ENCODE data around the gene SPAG16.

Gene SPAG16

DNA sequence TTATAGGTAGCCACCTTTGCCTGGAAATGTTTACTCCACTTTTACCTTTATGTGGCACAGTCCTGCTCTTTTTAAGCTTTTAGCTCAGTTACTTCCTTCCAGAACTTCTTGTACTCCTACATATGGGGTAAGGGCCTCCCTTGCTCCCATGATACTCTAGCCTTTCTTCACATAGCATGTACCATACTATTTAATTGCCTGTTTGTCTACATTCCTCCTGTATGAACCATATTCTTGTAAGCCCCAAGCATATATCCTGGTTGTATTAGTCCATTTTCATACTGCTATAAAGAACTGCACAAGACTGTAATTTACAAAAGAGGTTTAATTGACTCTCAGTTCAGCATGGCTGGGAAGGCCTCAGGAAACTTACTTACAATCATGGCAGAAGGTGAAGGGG, 1035.9 kb downstream of the SPAG16 start:
- no peak overlapping the region for H3K4me3 ChIP-seq (ENCODE audit: low read length)
- H3K9ac ChIP-seq (ENCODE audit: low read length) = no peak overlapping the region
- H3K4me1 ChIP-seq (ENCODE audit: control insufficient read depth, low read depth, low read length) = no peaks in the 10 kb centered on the region

GRCh38 chr2:214322662-214323061, 1038.4 kb downstream of the SPAG16 start:
- Histone ChIP-seq H2AK5ac (ENCODE audit: low read length) (no peak overlapping the region), H3K4me2 (ENCODE audit: low read length) (no peak overlapping the region), H4K8ac (ENCODE audit: low read depth, low read length) (no peak overlapping the region), H3K4me3 (ENCODE audit: low read length) (no peak overlapping the region), H3K56ac (ENCODE audit: low read length) (no peak overlapping the region), H2BK5ac (ENCODE audit: low read length) (no peak overlapping the region), H3K18ac (ENCODE audit: low read length) (no peak overlapping the region), H3K27ac (ENCODE audit: low read depth, low read length) (no peak overlapping the region), H3K27me3 (ENCODE audit: insufficient read depth, low read length, poor library complexity) (no peaks in the 10 kb centered on the region), H2BK120ac (ENCODE audit: low read depth, low read length) (no peak overlapping the region), H3K9ac (ENCODE audit: low read length) (no peak overlapping the region), H3K36me3 (ENCODE audit: control insufficient read depth, insufficient read depth, low read length) (no peaks in the 10 kb centered on the region), H3K4me1 (ENCODE audit: control insufficient read depth, low read depth, low read length) (no peaks in the 10 kb centered on the region), H3K79me2 (ENCODE audit: control insufficient read depth, insufficient read depth, low read length) (no peaks in the 10 kb centered on the region), H3K79me1 (ENCODE audit: low read length) (no peaks in the 10 kb centered on the region), H3K23ac (ENCODE audit: low read length) (no peak overlapping the region), H2BK15ac (replicated peaks; ENCODE audit: low read depth) (no peak overlapping the region), H4K5ac (ENCODE audit: low read length) (no peak overlapping the region), H3K4ac (ENCODE audit: low read depth, low read length) (no peak overlapping the region)
- no peak for DNase-seq
- WGBS (ENCODE audit: extremely low coverage, insufficient coverage, low lambda C conversion rate) = no CpG with 5 or more reads among the region's 3 CpGs

More for the DNA sequence above, 1035.9 kb downstream of the SPAG16 start:
- Histone ChIP-seq H4K5ac (ENCODE audit: low read length) (no peak overlapping the region), H2BK15ac (replicated peaks; ENCODE audit: low read depth) (no peak overlapping the region), H3K56ac (ENCODE audit: low read length) (no peak overlapping the region), H3K36me3 (ENCODE audit: control insufficient read depth, insufficient read depth, low read length) (no peaks in the 10 kb centered on the region), H3K27me3 (ENCODE audit: insufficient read depth, low read length, poor library complexity) (no peaks in the 10 kb centered on the region), H3K18ac (ENCODE audit: low read length) (no peak overlapping the region), H3K23ac (ENCODE audit: low read length) (no peak overlapping the region), H2AK5ac (ENCODE audit: low read length) (no peak overlapping the region), H4K8ac (ENCODE audit: low read depth, low read length) (no peak overlapping the region), H2BK5ac (ENCODE audit: low read length) (no peak overlapping the region), H3K79me2 (ENCODE audit: control insufficient read depth, insufficient read depth, low read length) (no peaks in the 10 kb centered on the region), H3K79me1 (ENCODE audit: low read length) (no peaks in the 10 kb centered on the region), H3K27ac (ENCODE audit: low read depth, low read length) (no peak overlapping the region), H3K4me2 (ENCODE audit: low read length) (no peak overlapping the region), H2BK120ac (ENCODE audit: low read depth, low read length) (no peak overlapping the region), H3K4ac (ENCODE audit: low read depth, low read length) (no peak overlapping the region)
- no peak for DNase-seq

- no CpG with 5 or more reads among the region's 1 CpG for WGBS (ENCODE audit: extremely low coverage, insufficient coverage, low lambda C conversion rate)
- H4K5ac ChIP-seq (ENCODE audit: low read length) = no peak overlapping the region
Measured at GRCh38 chr2:214325404-214325803, 1041.1 kb downstream of the SPAG16 start.

GRCh38 chr2:214328941-214329340, 1044.7 kb downstream of the SPAG16 start:
- no peak overlapping the region for H4K5ac ChIP-seq (ENCODE audit: low read length)
- H4K8ac ChIP-seq (ENCODE audit: low read depth, low read length) = no peak overlapping the region
- no peaks in the 10 kb centered on the region for H3K4me1 ChIP-seq (ENCODE audit: control insufficient read depth, low read depth, low read length)
- no peaks in the 10 kb centered on the region for H3K79me1 ChIP-seq (ENCODE audit: low read length)
- no peak overlapping the region for H3K27ac ChIP-seq (ENCODE audit: low read depth, low read length)
- H3K4ac ChIP-seq (ENCODE audit: low read depth, low read length) = no peak overlapping the region
- H2BK5ac ChIP-seq (ENCODE audit: low read length) = no peak overlapping the region
- H3K36me3 ChIP-seq (ENCODE audit: control insufficient read depth, insufficient read depth, low read length) = no peaks in the 10 kb centered on the region
- no peak overlapping the region for H2BK120ac ChIP-seq (ENCODE audit: low read depth, low read length)
- peak; percentile 30 for DNase-seq
- H3K9ac ChIP-seq (ENCODE audit: low read length) = no peak overlapping the region
- H2AK5ac ChIP-seq (ENCODE audit: low read length) = no peak overlapping the region
- H3K4me3 ChIP-seq (ENCODE audit: low read length) = no peak overlapping the region
- H3K18ac ChIP-seq (ENCODE audit: low read length) = no peak overlapping the region
- no peak overlapping the region for H2BK15ac ChIP-seq (replicated peaks; ENCODE audit: low read depth)
- no peaks in the 10 kb centered on the region for H3K79me2 ChIP-seq (ENCODE audit: control insufficient read depth, insufficient read depth, low read length)
- H3K23ac ChIP-seq (ENCODE audit: low read length) = no peak overlapping the region
- H3K56ac ChIP-seq (ENCODE audit: low read length) = no peak overlapping the region
- H3K4me2 ChIP-seq (ENCODE audit: low read length) = no peak overlapping the region
- H3K27me3 ChIP-seq (ENCODE audit: insufficient read depth, low read length, poor library complexity) = no peaks in the 10 kb centered on the region
- WGBS (ENCODE audit: extremely low coverage, insufficient coverage, low lambda C conversion rate) = no CpG with 5 or more reads among the region's 3 CpGs

More at GRCh38 chr2:214325404-214325803, 1041.1 kb downstream of the SPAG16 start:
- Histone ChIP-seq H2AK5ac (ENCODE audit: low read length) (no peak overlapping the region), H3K18ac (ENCODE audit: low read length) (no peak overlapping the region), H2BK120ac (ENCODE audit: low read depth, low read length) (no peak overlapping the region), H2BK5ac (ENCODE audit: low read length) (no peak overlapping the region), H2BK15ac (replicated peaks; ENCODE audit: low read depth) (no peak overlapping the region), H3K27ac (ENCODE audit: low read depth, low read length) (no peak overlapping the region), H3K4ac (ENCODE audit: low read depth, low read length) (no peak overlapping the region), H3K79me2 (ENCODE audit: control insufficient read depth, insufficient read depth, low read length) (no peaks in the 10 kb centered on the region), H3K4me3 (ENCODE audit: low read length) (no peak overlapping the region), H3K9ac (ENCODE audit: low read length) (no peak overlapping the region), H3K23ac (ENCODE audit: low read length) (no peak overlapping the region), H3K4me1 (ENCODE audit: control insufficient read depth, low read depth, low read length) (no peaks in the 10 kb centered on the region), H3K36me3 (ENCODE audit: control insufficient read depth, insufficient read depth, low read length) (no peaks in the 10 kb centered on the region), H3K56ac (ENCODE audit: low read length) (no peak overlapping the region), H4K8ac (ENCODE audit: low read depth, low read length) (no peak overlapping the region), H3K27me3 (ENCODE audit: insufficient read depth, low read length, poor library complexity) (no peaks in the 10 kb centered on the region), H3K4me2 (ENCODE audit: low read length) (no peak overlapping the region), H3K79me1 (ENCODE audit: low read length) (no peaks in the 10 kb centered on the region)
- no peak for DNase-seq

DNA sequence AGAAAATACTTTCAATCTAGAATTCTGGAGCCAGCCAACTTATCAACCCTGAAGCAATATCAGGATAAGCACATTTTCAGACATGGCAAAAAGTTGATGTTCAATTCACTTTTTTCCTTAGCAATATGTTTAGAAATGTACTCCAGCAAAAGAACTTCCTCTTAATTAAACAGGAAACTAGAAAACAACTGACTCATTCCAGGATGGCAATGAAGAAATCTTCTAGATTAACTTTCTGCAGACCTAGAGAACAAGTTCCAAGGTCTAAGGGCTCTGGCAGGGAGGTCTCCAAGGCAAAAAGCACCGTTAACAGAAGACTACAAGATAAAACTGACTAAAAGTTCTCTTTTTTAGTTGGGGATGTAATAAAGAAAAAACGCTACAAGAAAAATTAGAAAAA, 1057.4 kb downstream of the SPAG16 start:
- Histone ChIP-seq H3K23ac (ENCODE audit: low read length) (no peak overlapping the region), H3K27ac (ENCODE audit: low read depth, low read length) (no peak overlapping the region), H2BK15ac (replicated peaks; ENCODE audit: low read depth) (no peak overlapping the region), H3K4me3 (ENCODE audit: low read length) (no peak overlapping the region), H3K79me1 (ENCODE audit: low read length) (no peaks in the 10 kb centered on the region), H3K4me2 (ENCODE audit: low read length) (no peak overlapping the region), H3K36me3 (ENCODE audit: control insufficient read depth, insufficient read depth, low read length) (no peaks in the 10 kb centered on the region), H2AK5ac (ENCODE audit: low read length) (no peak overlapping the region), H3K56ac (ENCODE audit: low read length) (no peak overlapping the region), H4K8ac (ENCODE audit: low read depth, low read length) (no peak overlapping the region), H3K4me1 (ENCODE audit: control insufficient read depth, low read depth, low read length) (no peaks in the 10 kb centered on the region), H3K27me3 (ENCODE audit: insufficient read depth, low read length, poor library complexity) (no peaks in the 10 kb centered on the region), H4K5ac (ENCODE audit: low read length) (no peak overlapping the region), H2BK120ac (ENCODE audit: low read depth, low read length) (no peak overlapping the region), H3K79me2 (ENCODE audit: control insufficient read depth, insufficient read depth, low read length) (no peaks in the 10 kb centered on the region), H3K9ac (ENCODE audit: low read length) (no peak overlapping the region), H3K4ac (ENCODE audit: low read depth, low read length) (no peak overlapping the region), H2BK5ac (ENCODE audit: low read length) (no peak overlapping the region), H3K18ac (ENCODE audit: low read length) (no peak overlapping the region)
- no peak for DNase-seq
- no CpG with 5 or more reads among the region's 2 CpGs for WGBS (ENCODE audit: extremely low coverage, insufficient coverage, low lambda C conversion rate)

GRCh38 chr2:214358506-214358905, 1074.2 kb downstream of the SPAG16 start:
- no peak overlapping the region for H3K4me2 ChIP-seq (ENCODE audit: low read length)

More at GRCh38 chr2:214358506-214358905, 1074.2 kb downstream of the SPAG16 start:
- Histone ChIP-seq H4K5ac (ENCODE audit: low read length) (no peak overlapping the region), H3K27ac (ENCODE audit: low read depth, low read length) (no peak overlapping the region), H2BK5ac (ENCODE audit: low read length) (no peak overlapping the region), H3K4ac (ENCODE audit: low read depth, low read length) (no peak overlapping the region), H3K23ac (ENCODE audit: low read length) (no peak overlapping the region), H2BK15ac (replicated peaks; ENCODE audit: low read depth) (no peak overlapping the region), H3K18ac (ENCODE audit: low read length) (no peak overlapping the region), H3K56ac (ENCODE audit: low read length) (no peak overlapping the region), H3K9ac (ENCODE audit: low read length) (no peak overlapping the region), H3K4me3 (ENCODE audit: low read length) (no peak overlapping the region), H2AK5ac (ENCODE audit: low read length) (no peak overlapping the region), H3K27me3 (ENCODE audit: insufficient read depth, low read length, poor library complexity) (no peaks in the 10 kb centered on the region), H3K79me1 (ENCODE audit: low read length) (no peaks in the 10 kb centered on the region), H2BK120ac (ENCODE audit: low read depth, low read length) (no peak overlapping the region), H3K4me1 (ENCODE audit: control insufficient read depth, low read depth, low read length) (no peaks in the 10 kb centered on the region), H4K8ac (ENCODE audit: low read depth, low read length) (no peak overlapping the region), H3K79me2 (ENCODE audit: control insufficient read depth, insufficient read depth, low read length) (no peaks in the 10 kb centered on the region), H3K36me3 (ENCODE audit: control insufficient read depth, insufficient read depth, low read length) (no peaks in the 10 kb centered on the region)
- DNase-seq = no peak
- no CpG with 5 or more reads among the region's 1 CpG for WGBS (ENCODE audit: extremely low coverage, insufficient coverage, low lambda C conversion rate)
